ENCODE data around the gene SLC6A2. TPM values are rescaled to one million over a fixed set of nuclear protein-coding genes. Genes with fewer than 3 reads are reported as not detected.

Gene SLC6A2
- total and polyA plus RNA-seq, 2 of the 13 experiments (the other 11 are each of a cell fraction or from before 2014, with no cell fraction given) = 0.62 to 0.66 TPM

DNA sequence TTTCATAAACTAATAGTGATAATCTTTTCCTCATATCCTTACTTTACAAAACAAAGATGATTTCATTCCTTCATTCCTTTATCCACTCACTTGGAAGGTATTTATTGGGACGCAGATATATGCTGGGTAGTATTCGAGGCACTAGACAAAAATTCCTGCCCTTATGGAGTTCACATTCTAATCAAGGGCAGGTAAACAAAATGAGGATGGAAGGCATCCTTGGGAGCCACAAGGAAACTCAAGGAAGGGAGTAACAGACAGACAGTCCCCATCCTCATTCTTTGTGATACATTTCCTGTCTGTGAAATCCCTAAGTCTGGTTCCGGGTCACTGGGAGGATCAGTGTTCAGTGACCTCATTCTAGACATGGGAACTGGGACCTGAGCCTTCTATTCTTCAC, 45.2 kb downstream of the SLC6A2 start:
- POLR2A ChIA-PET = interaction anchor here (1.2 kb wide), 1 partner anchor 78 kb away, joined by 5 read pairs; no protein-coding TSS in a partner anchor
- H3K9ac ChIP-seq (ENCODE audit: insufficient read depth, low read depth, low read length) = no peak overlapping the region
- intact Hi-C loops (cut with micrococcal nuclease; ENCODE audit: unreplicated experiment) = loop anchor here (1.0 kb wide), 1 partner anchor 78 kb away; no protein-coding TSS in a partner anchor
- no peak for TF ChIP-seq PITX1 (CRISPR knock-in tag; IDR thresholded peaks at IDR 0.05)
- no peak overlapping the region for H3K4me3 ChIP-seq (replicated peaks in 1 of 3; ENCODE audit: insufficient read depth in 1 of 3, low read depth in 2 of 3, low read length in 3 of 3)
- FAIRE-seq (no peak), DNase-seq (ENCODE audit: low spot score) (no peak), ATAC-seq (no peak)
- H3K4me2 ChIP-seq (ENCODE audit: low read depth, low read length) = no peak overlapping the region
- WGBS (ENCODE audit: low lambda C conversion rate) = 59% methylated on average over 3 of the region's 3 CpGs
- no peaks in the 10 kb centered on the region for H4K20me1 ChIP-seq (ENCODE audit: insufficient read depth, low read length)
- CTCF ChIA-PET (ENCODE audit: low intra/inter-chr PET ratio, low total read pairs) = interaction anchor here (1.1 to 9.3 kb wide), 9 partner anchors 11 to 235 kb away, joined by 3 to 423 read pairs (median 5); no protein-coding TSS in a partner anchor
- H3K27me3 ChIP-seq (ENCODE audit: control insufficient read depth in 1 of 2, insufficient read depth in 2 of 2, low read length in 2 of 2) = peaks cover 0 to 2% of the 10 kb centered on the region in 2 experiments; a peak in 1 of 5 replicates
- no peaks in the 10 kb centered on the region for H3K36me3 ChIP-seq (replicated peaks in 1 of 2; ENCODE audit: control insufficient read depth in 1 of 2, insufficient read depth in 2 of 2, low read length in 2 of 2)
- H3K79me2 ChIP-seq (ENCODE audit: insufficient read depth, low read length) = no peaks in the 10 kb centered on the region
- 0 out of 2 replicates have a peak, but pooled peaks cover 6% of the 10 kb centered on the region for H3K4me1 ChIP-seq (ENCODE audit: insufficient read depth, low read length)
- in situ Hi-C loops (cut with HindIII; ENCODE audit: extremely low pct_ligation_motif_present, low pct_unique_long_range_greater_than_20kb) = loop anchor here (5.0 kb wide), 3 partner anchors 59 to 234 kb away; no protein-coding TSS in a partner anchor
- H3K27ac ChIP-seq (ENCODE audit: extremely low read length, insufficient read depth, low read length) = no peak overlapping the region
- H3K9me3 ChIP-seq (ENCODE audit: low read length) = no peaks in the 10 kb centered on the region
- H2AFZ ChIP-seq (ENCODE audit: low read length) = no peak overlapping the region
- BruUV-seq (replicated peaks) = no TSS peak

DNA sequence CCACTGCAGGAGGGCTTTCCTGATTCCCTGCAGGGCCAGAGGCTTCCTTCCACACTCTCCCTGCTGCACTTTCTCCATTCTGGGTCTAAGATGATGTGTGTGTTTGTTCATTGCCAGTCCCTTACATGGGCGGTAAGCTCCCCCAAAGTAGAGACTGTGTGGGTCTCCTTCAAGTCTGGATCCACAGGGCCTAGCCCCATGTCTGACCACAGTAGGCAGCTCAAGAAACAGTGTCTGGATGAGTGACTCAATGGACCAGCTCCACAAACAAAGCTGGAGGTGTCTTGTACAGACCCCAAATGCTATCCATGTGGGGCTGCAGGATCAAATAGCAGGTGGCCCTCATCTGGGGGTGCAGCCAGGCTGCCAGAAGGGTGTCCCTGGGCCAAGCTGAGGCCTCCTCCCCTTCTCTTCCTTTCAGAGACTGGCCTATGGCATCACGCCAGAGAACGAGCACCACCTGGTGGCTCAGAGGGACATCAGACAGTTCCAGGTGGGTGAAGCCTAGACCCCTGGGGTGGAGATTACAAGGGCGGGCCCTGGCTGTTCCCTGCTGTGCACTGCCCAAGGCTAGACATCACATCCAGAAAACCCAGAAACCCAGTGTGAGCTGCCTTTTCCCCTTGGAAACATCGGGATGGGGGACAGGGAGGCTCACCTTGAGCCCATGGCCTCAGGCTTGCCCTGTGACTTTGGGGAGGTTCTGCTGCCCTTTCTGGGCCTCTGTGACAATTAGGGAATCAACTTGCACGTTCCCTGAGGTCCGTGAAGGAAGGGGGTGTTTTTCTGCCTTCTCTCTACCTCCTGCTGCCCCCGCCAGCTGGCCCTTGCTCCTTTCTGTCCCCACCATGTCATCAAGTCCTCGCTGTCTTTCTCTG, 45.9 kb downstream of the SLC6A2 start:
- ChIA-PET POLR2A (interaction anchor here (1.2 kb wide), 1 partner anchor 79 kb away, joined by 5 read pairs; no protein-coding TSS in a partner anchor), CTCF (ENCODE audit: low intra/inter-chr PET ratio, low total read pairs) (interaction anchor here (1.1 to 9.3 kb wide), 9 partner anchors 11 to 236 kb away, joined by 3 to 423 read pairs (median 5); no protein-coding TSS in a partner anchor)
- Histone ChIP-seq H3K27ac (ENCODE audit: extremely low read length, insufficient read depth, low read length) (no peak overlapping the region), H3K79me2 (ENCODE audit: insufficient read depth, low read length) (no peaks in the 10 kb centered on the region), H3K36me3 (replicated peaks in 1 of 2; ENCODE audit: control insufficient read depth in 1 of 2, insufficient read depth in 2 of 2, low read length in 2 of 2) (no peaks in the 10 kb centered on the region), H2AFZ (ENCODE audit: low read length) (no peak overlapping the region), H3K4me1 (ENCODE audit: insufficient read depth, low read length) (0 out of 2 replicates have a peak, but pooled peaks cover 6% of the 10 kb centered on the region), H3K4me2 (ENCODE audit: low read depth, low read length) (peak overlapping the region; percentile 11; the same call in 1 of the 2 replicates), H3K9ac (ENCODE audit: insufficient read depth, low read depth, low read length) (no peak overlapping the region; the same call in 1 of the 2 replicates), H3K4me3 (replicated peaks in 1 of 3; ENCODE audit: insufficient read depth in 1 of 3, low read depth in 2 of 3, low read length in 3 of 3) (no peak overlapping the region), H3K9me3 (ENCODE audit: low read length) (no peaks in the 10 kb centered on the region), H4K20me1 (ENCODE audit: insufficient read depth, low read length) (no peaks in the 10 kb centered on the region), H3K27me3 (ENCODE audit: control insufficient read depth in 1 of 2, insufficient read depth in 2 of 2, low read length in 2 of 2) (peaks cover 0 to 2% of the 10 kb centered on the region in 2 experiments; a peak in 1 of 5 replicates)
- WGBS (ENCODE audit: low lambda C conversion rate) = 14% methylated on average over 6 of the region's 9 CpGs
- intact Hi-C loops (cut with micrococcal nuclease; ENCODE audit: unreplicated experiment) = loop anchor here (1.0 kb wide), 2 partner anchors 53 to 78 kb away; no protein-coding TSS in a partner anchor
- BruUV-seq (replicated peaks) = no TSS peak
- in situ Hi-C loops (cut with HindIII; ENCODE audit: extremely low pct_ligation_motif_present, low pct_unique_long_range_greater_than_20kb) = loop anchor here (5.0 kb wide), 3 partner anchors 59 to 234 kb away; no protein-coding TSS in a partner anchor
- FAIRE-seq (peak; percentile 64), ATAC-seq (peak; percentile 97), DNase-seq (ENCODE audit: low spot score) (peak; percentile 73)
- no peak for TF ChIP-seq CSRNP2 (CRISPR knock-in tag; conservative IDR thresholded peaks at IDR 0.05; ENCODE audit: low read depth)
- TF ChIP-seq, protein P1, sequence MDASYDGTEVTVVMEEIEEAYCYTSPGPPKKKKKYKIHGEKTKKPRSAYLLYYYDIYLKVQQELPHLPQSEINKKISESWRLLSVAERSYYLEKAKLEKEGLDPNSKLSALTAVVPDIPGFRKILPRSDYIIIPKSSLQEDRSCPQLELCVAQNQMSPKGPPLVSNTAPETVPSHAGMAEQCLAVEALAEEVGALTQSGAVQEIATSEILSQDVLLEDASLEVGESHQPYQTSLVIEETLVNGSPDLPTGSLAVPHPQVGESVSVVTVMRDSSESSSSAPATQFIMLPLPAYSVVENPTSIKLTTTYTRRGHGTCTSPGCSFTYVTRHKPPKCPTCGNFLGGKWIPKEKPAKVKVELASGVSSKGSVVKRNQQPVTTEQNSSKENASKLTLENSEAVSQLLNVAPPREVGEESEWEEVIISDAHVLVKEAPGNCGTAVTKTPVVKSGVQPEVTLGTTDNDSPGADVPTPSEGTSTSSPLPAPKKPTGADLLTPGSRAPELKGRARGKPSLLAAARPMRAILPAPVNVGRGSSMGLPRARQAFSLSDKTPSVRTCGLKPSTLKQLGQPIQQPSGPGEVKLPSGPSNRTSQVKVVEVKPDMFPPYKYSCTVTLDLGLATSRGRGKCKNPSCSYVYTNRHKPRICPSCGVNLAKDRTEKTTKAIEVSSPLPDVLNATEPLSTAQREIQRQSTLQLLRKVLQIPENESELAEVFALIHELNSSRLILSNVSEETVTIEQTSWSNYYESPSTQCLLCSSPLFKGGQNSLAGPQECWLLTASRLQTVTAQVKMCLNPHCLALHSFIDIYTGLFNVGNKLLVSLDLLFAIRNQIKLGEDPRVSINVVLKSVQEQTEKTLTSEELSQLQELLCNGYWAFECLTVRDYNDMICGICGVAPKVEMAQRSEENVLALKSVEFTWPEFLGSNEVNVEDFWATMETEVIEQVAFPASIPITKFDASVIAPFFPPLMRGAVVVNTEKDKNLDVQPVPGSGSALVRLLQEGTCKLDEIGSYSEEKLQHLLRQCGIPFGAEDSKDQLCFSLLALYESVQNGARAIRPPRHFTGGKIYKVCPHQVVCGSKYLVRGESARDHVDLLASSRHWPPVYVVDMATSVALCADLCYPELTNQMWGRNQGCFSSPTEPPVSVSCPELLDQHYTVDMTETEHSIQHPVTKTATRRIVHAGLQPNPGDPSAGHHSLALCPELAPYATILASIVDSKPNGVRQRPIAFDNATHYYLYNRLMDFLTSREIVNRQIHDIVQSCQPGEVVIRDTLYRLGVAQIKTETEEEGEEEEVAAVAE (CRISPR knock-in tag; IDR thresholded peaks at IDR 0.05; ENCODE audit: borderline replicate concordance) = no peak
